GM12878 (cell line): ENCODE results near the gene ATOSB. TPM values are rescaled to one million over a fixed set of nuclear protein-coding genes. Genes with fewer than 3 reads are reported as not detected.
A peak's percentile ranks its signal among the peaks of the same experiment; 100 is the strongest.

Source experiments
- ATAC-seq: fragments of 200-7000 bp; cut with Tn5 transposase; 3 replicates; pipeline ENCODE4 v1.9.1; 2020; ENCODE audit warnings: mild to moderate bottlenecking, moderate library complexity
- BruUV-seq: library from RNA; stranded (reverse); fragments of 400-500 nt; replicated peaks from 2 replicates; lab custom pipeline; 2021; lab: Mats Ljungman, UMichigan
- CTCF ChIA-PET: fragments of 300-600 bp; sonication (Branson Sonifier 250); formaldehyde crosslinking; extraction: SDS; loops from one replicate; lab custom pipeline; 2021; ENCODE audit warnings: inconsistent platforms; lab: Yijun Ruan, JAX
- POLR2A ChIA-PET: fragments of 350-600 bp; formaldehyde crosslinking; extraction: SDS; loops from one replicate; lab custom pipeline; 2021; ENCODE audit warnings: inconsistent platforms; lab: Charles Lee
- RAD21 ChIA-PET: fragments of 300-600 bp; sonication (Branson Sonifier 250); formaldehyde crosslinking; loops from one replicate; lab custom pipeline; 2023; ENCODE audit warnings: antibody characterized with exemption; ENCODE audit not compliant: unreplicated experiment; lab: Charles Lee
- SMC1A ChIA-PET: fragments of 300-600 bp; sonication (Branson Sonifier 250); formaldehyde crosslinking; loops from one replicate; lab custom pipeline; 2023; ENCODE audit not compliant: unreplicated experiment, uncharacterized antibody; lab: Charles Lee
- DNase-seq: peaks from one replicate; pipeline ENCODE4 v3.0.0-alpha.2; 2011; ENCODE audit warnings: low read depth, low spot score
- FAIRE-seq: peaks from 3 replicates; lab custom pipeline; 2011; peaks lifted over from hg19 to GRCh38; lab: Jason Lieb, UNC
- H2AFZ ChIP-seq: 2 replicates; pipeline ENCODE4 v1.6.0; 2011; ENCODE audit warnings: low read depth, low read length, control low read depth; ENCODE audit not compliant: control insufficient read depth
- H3K27ac ChIP-seq: 2 replicates; pipeline ENCODE4 v1.5.1; 2011; ENCODE audit warnings: control low read depth; ENCODE audit not compliant: control insufficient read depth, insufficient read depth
- H3K27me3 ChIP-seq, 2 experiments: replicated peaks in 1 of 2; 2 replicates each; pipeline versions ENCODE4 v1.6.0 to v1.6.1; 2011; ENCODE audit warnings: low read length in 1 of 2; ENCODE audit not compliant: control insufficient read depth in 2 of 2, insufficient read depth in 2 of 2
- H3K36me3 ChIP-seq, 2 experiments: 2 replicates each; pipeline ENCODE4 v1.5.1; 2011; ENCODE audit warnings: low read length in 1 of 2; ENCODE audit not compliant: control insufficient read depth in 2 of 2, insufficient read depth in 2 of 2
- H3K4me1 ChIP-seq: 2 replicates; pipeline ENCODE4 v1.6.1; 2011; ENCODE audit warnings: mild to moderate bottlenecking, low read length, moderate library complexity, mixed read lengths; ENCODE audit not compliant: control insufficient read depth, insufficient read depth
- H3K4me2 ChIP-seq: 2 replicates; pipeline ENCODE4 v1.6.0; 2011; ENCODE audit warnings: control low read depth; ENCODE audit not compliant: control insufficient read depth, insufficient read depth
- H3K4me3 ChIP-seq: fragments of 200-600 bp; sonication (generic); 2 replicates; pipeline ENCODE4 v1.5.1; 2016
- H3K79me2 ChIP-seq: 2 replicates; pipeline ENCODE4 v1.6.0; 2011; ENCODE audit warnings: low read length; ENCODE audit not compliant: control insufficient read depth, insufficient read depth
- H3K9ac ChIP-seq: 2 replicates; pipeline ENCODE4 v1.8.0; 2011; ENCODE audit warnings: low read length, control low read depth, mixed read lengths; ENCODE audit not compliant: control insufficient read depth, insufficient read depth
- H3K9me3 ChIP-seq: replicated peaks from 3 replicates; pipeline ENCODE4 v1.5.1; 2011; ENCODE audit warnings: mild to moderate bottlenecking, low read length; ENCODE audit not compliant: control insufficient read depth, insufficient read depth
- H4K20me1 ChIP-seq: 2 replicates; pipeline ENCODE4 v1.6.0; 2011; ENCODE audit not compliant: control insufficient read depth, insufficient read depth
- BMI1 ChIP-seq: fragments of 450-650 bp; IDR thresholded peaks from 2 replicates; pipeline ENCODE4 v1.6.1; 2016; ENCODE audit warnings: mild to moderate bottlenecking, moderate library complexity, borderline replicate concordance
- CBFB ChIP-seq: IDR thresholded peaks from 2 replicates; pipeline ENCODE4 v1.6.1; 2016; ENCODE audit warnings: antibody characterized with exemption, low read depth
- IKZF2 ChIP-seq, 2 experiments: fragments of 450-650 bp; IDR thresholded peaks; 2 replicates each; pipeline ENCODE4 v1.6.1; 2017; ENCODE audit warnings: mild to moderate bottlenecking in 2 of 2, moderate library complexity in 2 of 2
- IRF4 ChIP-seq: IDR thresholded peaks from 2 replicates; pipeline ENCODE4 v1.6.1; 2011; ENCODE audit warnings: low read depth, low read length
- PKNOX1 ChIP-seq: fragments of 450-650 bp; IDR thresholded peaks from 2 replicates; pipeline ENCODE4 v1.6.1; 2016; ENCODE audit warnings: mild to moderate bottlenecking
- WGBS: methylation state at CpG from one replicate; pipeline ENCODE4 v1.1.6; 2016; ENCODE audit warnings: low lambda C conversion rate; ENCODE audit not compliant: insufficient replicate concordance, insufficient coverage; ENCODE audit errors: missing lambda C conversion rate; 5-methylcytosine and 5-hydroxymethylcytosine counted together
- in situ Hi-C: fragments of 300-500 bp; cut with MboI; formaldehyde crosslinking; loops from 9 replicates; pipeline ENCODE4 v1.14.3; 2018; ENCODE audit warnings: mixed read lengths
- intact Hi-C: fragments of 100-400 bp; cut with micrococcal nuclease; formaldehyde crosslinking; loops from one replicate; pipeline ENCODE4 v1.14.2; 2022; ENCODE audit not compliant: unreplicated experiment
- polyA plus RNA-seq, 11 experiments: library from polyadenylated mRNA; depleted of rRNA in 4 of 11; unstranded in 6 of 11; stranded (reverse) in 5 of 11; fragments of >200 nt; fragmentation: Nextera tagmentation in 4 of 11; fragmentation: Illumina TruSeq in 1 of 11; extraction: Ambion mirVana in 4 of 11; extraction: Trizol in 1 of 11; gene quantifications; 1 replicate in 1 of 11; 2 replicates in 10 of 11; pipeline versions ENCODE4 v1.2.1 to v1.2.3, GENCODE V29; 2011 to 2016; ENCODE audit warnings: inconsistent platforms in 2 of 11, missing spikeins in 2 of 11, low read depth in 1 of 11
- total RNA-seq, 4 experiments: library from RNA; depleted of rRNA in 3 of 4; stranded (reverse); fragments of >200 nt in 3 of 4; fragmentation: Illumina TruSeq in 1 of 4; extraction: Trizol in 1 of 4; gene quantifications; 2 replicates each; pipeline versions ENCODE4 v1.2.1 to v1.2.3, GENCODE V29; 2013 to 2021
- TF ChIP-seq, protein P1 (sequence below): fragments of 450-650 bp; IDR thresholded peaks from 2 replicates; pipeline ENCODE4 v1.6.1; 2017; ENCODE audit warnings: mild to moderate bottlenecking, moderate library complexity

Gene ATOSB
- total and polyA plus RNA-seq, 10 of the 15 experiments (the other 5 are each of a cell fraction or from before 2014, with no cell fraction given), result 0.60 to 5.4 (median 2.5) TPM

GRCh38 chr9:35114113-35114839 is 1.4 kb downstream of the ATOSB start:
- intact Hi-C loops (loop anchor here (2.0 to 10.0 kb wide), 5 partner anchors 17 to 701 kb away; partner anchors contain the start of genes CREB3, HINT2, PIGO and SPAG8), in situ Hi-C loops (no loop called here)
- Histone ChIP-seq H3K4me2 (peak overlapping the region; percentile 100), H3K27ac (peak overlapping the region; percentile 84), H2AFZ (peak overlapping the region; percentile 84), H3K9ac (peak overlapping the region; percentile 71), H3K36me3 (no peaks in the 10 kb centered on the region), H3K9me3 (no peaks in the 10 kb centered on the region), H3K79me2 (peaks cover 3% of the 10 kb centered on the region), H4K20me1 (no peaks in the 10 kb centered on the region), H3K4me3 (peak overlapping the region; percentile 96), H3K27me3 (no peaks in the 10 kb centered on the region), H3K4me1 (peaks cover 30% of the 10 kb centered on the region)
- BruUV-seq, result no TSS peak
- POLR2A ChIA-PET, result interaction anchor here (0.7 to 3.2 kb wide), 9 partner anchors 11 to 617 kb away, joined by 3 to 27 read pairs (median 4); partner anchors contain the start of genes FANCG, PIGO, STOML2 and VCP
- RAD21 ChIA-PET, result interaction anchor here (0.8 to 2.3 kb wide), 8 partner anchors 11 to 1263 kb away, joined by 3 to 8 read pairs (median 5); partner anchors contain the start of genes FANCG, PIGO and STOML2
- FAIRE-seq, result no peak
- TF ChIP-seq CBFB, result no peak
- peak; percentile 50; the same call in 1 of the 2 replicates for TF ChIP-seq BMI1
- 0 out of 2 replicates have a peak, but pooled peaks have one; percentile 17 for TF ChIP-seq PKNOX1
- TF ChIP-seq IRF4, result no peak
- TF ChIP-seq, protein P1, sequence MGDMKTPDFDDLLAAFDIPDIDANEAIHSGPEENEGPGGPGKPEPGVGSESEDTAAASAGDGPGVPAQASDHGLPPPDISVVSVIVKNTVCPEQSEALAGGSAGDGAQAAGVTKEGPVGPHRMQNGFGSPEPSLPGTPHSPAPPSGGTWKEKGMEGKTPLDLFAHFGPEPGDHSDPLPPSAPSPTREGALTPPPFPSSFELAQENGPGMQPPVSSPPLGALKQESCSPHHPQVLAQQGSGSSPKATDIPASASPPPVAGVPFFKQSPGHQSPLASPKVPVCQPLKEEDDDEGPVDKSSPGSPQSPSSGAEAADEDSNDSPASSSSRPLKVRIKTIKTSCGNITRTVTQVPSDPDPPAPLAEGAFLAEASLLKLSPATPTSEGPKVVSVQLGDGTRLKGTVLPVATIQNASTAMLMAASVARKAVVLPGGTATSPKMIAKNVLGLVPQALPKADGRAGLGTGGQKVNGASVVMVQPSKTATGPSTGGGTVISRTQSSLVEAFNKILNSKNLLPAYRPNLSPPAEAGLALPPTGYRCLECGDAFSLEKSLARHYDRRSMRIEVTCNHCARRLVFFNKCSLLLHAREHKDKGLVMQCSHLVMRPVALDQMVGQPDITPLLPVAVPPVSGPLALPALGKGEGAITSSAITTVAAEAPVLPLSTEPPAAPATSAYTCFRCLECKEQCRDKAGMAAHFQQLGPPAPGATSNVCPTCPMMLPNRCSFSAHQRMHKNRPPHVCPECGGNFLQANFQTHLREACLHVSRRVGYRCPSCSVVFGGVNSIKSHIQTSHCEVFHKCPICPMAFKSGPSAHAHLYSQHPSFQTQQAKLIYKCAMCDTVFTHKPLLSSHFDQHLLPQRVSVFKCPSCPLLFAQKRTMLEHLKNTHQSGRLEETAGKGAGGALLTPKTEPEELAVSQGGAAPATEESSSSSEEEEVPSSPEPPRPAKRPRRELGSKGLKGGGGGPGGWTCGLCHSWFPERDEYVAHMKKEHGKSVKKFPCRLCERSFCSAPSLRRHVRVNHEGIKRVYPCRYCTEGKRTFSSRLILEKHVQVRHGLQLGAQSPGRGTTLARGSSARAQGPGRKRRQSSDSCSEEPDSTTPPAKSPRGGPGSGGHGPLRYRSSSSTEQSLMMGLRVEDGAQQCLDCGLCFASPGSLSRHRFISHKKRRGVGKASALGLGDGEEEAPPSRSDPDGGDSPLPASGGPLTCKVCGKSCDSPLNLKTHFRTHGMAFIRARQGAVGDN, result no peak
- TF ChIP-seq IKZF2 (IDR thresholded peaks at IDR 0.05), result 0 out of 4 replicates have a peak, but pooled peaks of 1 of the 2 experiments have one; percentile 3
- CTCF ChIA-PET, result interaction anchor here (0.7 to 1.5 kb wide), 11 partner anchors 11 to 617 kb away, joined by 3 to 8 read pairs (median 4); partner anchors contain the start of genes ARHGEF39, PIGO, STOML2 and TLN1
- DNase-seq, result no peak
- peak; percentile 7 for ATAC-seq
- SMC1A ChIA-PET, result interaction anchor here (1.1 to 2.2 kb wide), 6 partner anchors 11 to 129 kb away, joined by 3 to 5 read pairs (median 4); no protein-coding TSS in a partner anchor
- WGBS, result 21% methylated on average over 5 of the region's 5 CpGs
